IPS DF 6.9 (cell line): ENCODE results near the gene RASGRP2.

Source experiments
- DNase-seq: peaks from one replicate; pipeline ENCODE4 v3.0.0-alpha.2; 2013; ENCODE audit warnings: low read depth, low spot score
- H3K27ac ChIP-seq: one replicate; pipeline ENCODE4 v1.5.1; 2013; ENCODE audit warnings: low read length, control low read depth
- H3K27me3 ChIP-seq: 2 replicates; pipeline ENCODE4 v1.6.1; 2013; ENCODE audit warnings: mild to moderate bottlenecking, low read length; ENCODE audit not compliant: control insufficient read depth, insufficient read depth
- H3K36me3 ChIP-seq: 2 replicates; pipeline ENCODE4 v1.6.1; 2013; ENCODE audit warnings: low read length; ENCODE audit not compliant: control insufficient read depth, insufficient read depth
- H3K4me1 ChIP-seq: 2 replicates; pipeline ENCODE4 v1.6.1; 2013; ENCODE audit warnings: low read length; ENCODE audit not compliant: control insufficient read depth, insufficient read depth
- H3K4me3 ChIP-seq: 2 replicates; pipeline ENCODE4 v1.5.1; 2013; ENCODE audit warnings: mild to moderate bottlenecking, low read length
- H3K9me3 ChIP-seq: 2 replicates; pipeline ENCODE4 v1.6.1; 2013; ENCODE audit warnings: low read length, inconsistent platforms; ENCODE audit not compliant: control insufficient read depth, insufficient read depth
- WGBS: extraction: QIAGEN DNeasy Blood & Tissue Kit; methylation state at CpG from one replicate; pipeline ENCODE4 v1.1.7; 2013; ENCODE audit warnings: mixed read lengths, missing lambda C conversion rate; ENCODE audit not compliant: insufficient read length, insufficient coverage; 5-methylcytosine and 5-hydroxymethylcytosine counted together

The RASGRP2 gene

GRCh38 chr11:64716473-64717267 is 27.3 kb downstream of the RASGRP2 start:
- DNase-seq: no peak
- no CpG with 5 or more reads among the region's 21 CpGs for WGBS
- no peak overlapping the region for H3K4me3 ChIP-seq
- H3K4me1 ChIP-seq: peaks cover 14% of the 10 kb centered on the region
- H3K9me3 ChIP-seq: no peaks in the 10 kb centered on the region
- no peaks in the 10 kb centered on the region for H3K36me3 ChIP-seq
- H3K27ac ChIP-seq: no peak overlapping the region
- H3K27me3 ChIP-seq: peaks cover 11% of the 10 kb centered on the region; the same call in 1 of the 2 replicates

DNA sequence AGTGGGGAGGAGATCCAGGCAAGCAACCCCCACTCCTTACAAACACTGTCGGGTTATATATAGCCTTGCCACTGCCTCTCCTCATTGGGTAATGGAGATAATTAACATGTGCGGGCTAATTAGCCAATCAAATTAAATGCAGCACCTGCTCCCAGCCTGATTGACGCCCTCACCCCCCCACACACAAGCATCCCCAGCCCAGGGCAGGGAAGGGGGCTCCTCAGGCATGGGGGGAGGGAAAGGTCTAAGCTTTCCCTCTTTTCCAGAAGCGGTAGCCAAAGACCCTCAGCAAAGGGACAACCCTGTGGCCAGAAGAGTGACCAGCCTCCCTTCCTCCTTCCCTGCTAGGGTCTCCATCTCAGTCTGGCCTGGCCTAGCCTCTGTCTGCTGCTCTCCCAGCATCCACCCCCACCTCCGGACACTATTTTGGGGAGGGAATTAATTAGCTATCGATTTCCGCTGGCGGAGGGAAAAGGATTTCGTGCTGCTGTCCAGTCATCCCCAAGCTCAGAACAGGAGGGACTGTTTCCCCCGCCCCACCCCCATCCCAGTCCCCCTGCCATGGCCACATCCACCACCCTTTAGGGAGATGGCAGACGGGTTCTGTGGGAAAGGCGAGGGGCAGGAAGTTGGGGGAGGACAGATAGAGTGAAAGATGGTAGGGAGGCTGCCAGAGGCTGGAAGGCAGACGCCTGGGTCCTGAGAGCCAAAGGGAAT is 28.0 kb downstream of the RASGRP2 start:
- Histone ChIP-seq H3K27ac (no peak overlapping the region), H3K9me3 (no peaks in the 10 kb centered on the region), H3K27me3 (peaks cover 11% of the 10 kb centered on the region; the same call in 1 of the 2 replicates), H3K36me3 (no peaks in the 10 kb centered on the region), H3K4me3 (no peak overlapping the region), H3K4me1 (peaks cover 18% of the 10 kb centered on the region)
- no CpG with 5 or more reads among the region's 13 CpGs for WGBS
- no peak for DNase-seq

- Histone ChIP-seq H3K4me3 (no peak overlapping the region), H3K4me1 (peaks cover 21% of the 10 kb centered on the region), H3K27ac (no peak overlapping the region), H3K9me3 (no peaks in the 10 kb centered on the region), H3K27me3 (peaks cover 11% of the 10 kb centered on the region; the same call in 1 of the 2 replicates), H3K36me3 (no peaks in the 10 kb centered on the region)
- WGBS: no CpG with 5 or more reads among the region's 5 CpGs
- DNase-seq: no peak
Observed at GRCh38 chr11:64715110-64715509, 28.8 kb downstream of the RASGRP2 start.

GRCh38 chr11:64714666-64715065 is 29.3 kb downstream of the RASGRP2 start:
- no peak for DNase-seq
- Histone ChIP-seq H3K27ac (no peak overlapping the region), H3K4me3 (no peak overlapping the region), H3K27me3 (peaks cover 11% of the 10 kb centered on the region; the same call in 1 of the 2 replicates), H3K36me3 (no peaks in the 10 kb centered on the region), H3K4me1 (peaks cover 21% of the 10 kb centered on the region), H3K9me3 (no peaks in the 10 kb centered on the region)
- no CpG with 5 or more reads among the region's 5 CpGs for WGBS

- H3K27ac ChIP-seq: no peak overlapping the region
- H3K9me3 ChIP-seq: no peaks in the 10 kb centered on the region
- no peak for DNase-seq
- no CpG with 5 or more reads among the region's 39 CpGs for WGBS
- H3K4me1 ChIP-seq: peaks cover 21% of the 10 kb centered on the region
- H3K36me3 ChIP-seq: no peaks in the 10 kb centered on the region
- H3K4me3 ChIP-seq: peak overlapping the region; percentile 38; the same call in 1 of the 2 replicates
- peaks cover 11% of the 10 kb centered on the region; the same call in 1 of the 2 replicates for H3K27me3 ChIP-seq
Observed at GRCh38 chr11:64713781-64714363, 30.1 kb downstream of the RASGRP2 start.

GRCh38 chr11:64713016-64713707 is 30.8 kb downstream of the RASGRP2 start:
- no peak for DNase-seq
- Histone ChIP-seq H3K36me3 (no peaks in the 10 kb centered on the region), H3K4me3 (peak overlapping the region; percentile 38), H3K9me3 (no peaks in the 10 kb centered on the region), H3K27ac (no peak overlapping the region), H3K4me1 (peaks cover 21% of the 10 kb centered on the region), H3K27me3 (peaks cover 11% of the 10 kb centered on the region; the same call in 1 of the 2 replicates)
- no CpG with 5 or more reads among the region's 111 CpGs for WGBS

GRCh38 chr11:64712430-64713015 is 31.4 kb downstream of the RASGRP2 start:
- no CpG with 5 or more reads among the region's 45 CpGs for WGBS
- peaks cover 21% of the 10 kb centered on the region for H3K4me1 ChIP-seq
- no peaks in the 10 kb centered on the region for H3K9me3 ChIP-seq
- H3K27ac ChIP-seq: no peak overlapping the region
- peak overlapping the region; percentile 38; the same call in 1 of the 2 replicates for H3K4me3 ChIP-seq
- peaks cover 11% of the 10 kb centered on the region; the same call in 1 of the 2 replicates for H3K27me3 ChIP-seq
- no peaks in the 10 kb centered on the region for H3K36me3 ChIP-seq
- no peak for DNase-seq

- Histone ChIP-seq H3K27ac (no peak overlapping the region), H3K27me3 (peaks cover 11% of the 10 kb centered on the region; the same call in 1 of the 2 replicates), H3K4me3 (no peak overlapping the region), H3K4me1 (peaks cover 20% of the 10 kb centered on the region), H3K36me3 (no peaks in the 10 kb centered on the region), H3K9me3 (no peaks in the 10 kb centered on the region)
- no CpG with 5 or more reads among the region's 19 CpGs for WGBS
- no peak for DNase-seq
Observed at GRCh38 chr11:64711956-64712362, 32.0 kb downstream of the RASGRP2 start.

GRCh38 chr11:64711138-64711955 is 32.6 kb downstream of the RASGRP2 start:
- peak overlapping the region; percentile 11; the same call in 1 of the 2 replicates for H3K4me3 ChIP-seq
- peaks cover 11% of the 10 kb centered on the region; the same call in 1 of the 2 replicates for H3K27me3 ChIP-seq
- H3K9me3 ChIP-seq: no peaks in the 10 kb centered on the region
- H3K36me3 ChIP-seq: no peaks in the 10 kb centered on the region
- WGBS: no CpG with 5 or more reads among the region's 46 CpGs
- H3K27ac ChIP-seq: no peak overlapping the region
- no peak for DNase-seq
- peaks cover 18% of the 10 kb centered on the region for H3K4me1 ChIP-seq
